Testis (tissue), 2 donors: ENCODE data around the gene SNAP47.

Experiments
- POLR2A ChIP-seq: fragments of 450-650 bp; IDR thresholded peaks from one replicate; pipeline ENCODE4 v1.6.1; 2017; ENCODE audit warnings: antibody characterized with exemption, mild to moderate bottlenecking, moderate library complexity
- TF ChIP-seq, protein P1 (sequence below), 3 experiments: fragments of 450-650 bp in 2 of 3; fragments of 200-600 bp in 1 of 3; sonication (generic) in 1 of 3; IDR thresholded peaks; one replicate each; pipeline ENCODE4 v1.5.1; 2016 to 2019; ENCODE audit warnings: antibody characterized with exemption in 3 of 3, mild to moderate bottlenecking in 2 of 3, moderate library complexity in 1 of 3

DNA sequence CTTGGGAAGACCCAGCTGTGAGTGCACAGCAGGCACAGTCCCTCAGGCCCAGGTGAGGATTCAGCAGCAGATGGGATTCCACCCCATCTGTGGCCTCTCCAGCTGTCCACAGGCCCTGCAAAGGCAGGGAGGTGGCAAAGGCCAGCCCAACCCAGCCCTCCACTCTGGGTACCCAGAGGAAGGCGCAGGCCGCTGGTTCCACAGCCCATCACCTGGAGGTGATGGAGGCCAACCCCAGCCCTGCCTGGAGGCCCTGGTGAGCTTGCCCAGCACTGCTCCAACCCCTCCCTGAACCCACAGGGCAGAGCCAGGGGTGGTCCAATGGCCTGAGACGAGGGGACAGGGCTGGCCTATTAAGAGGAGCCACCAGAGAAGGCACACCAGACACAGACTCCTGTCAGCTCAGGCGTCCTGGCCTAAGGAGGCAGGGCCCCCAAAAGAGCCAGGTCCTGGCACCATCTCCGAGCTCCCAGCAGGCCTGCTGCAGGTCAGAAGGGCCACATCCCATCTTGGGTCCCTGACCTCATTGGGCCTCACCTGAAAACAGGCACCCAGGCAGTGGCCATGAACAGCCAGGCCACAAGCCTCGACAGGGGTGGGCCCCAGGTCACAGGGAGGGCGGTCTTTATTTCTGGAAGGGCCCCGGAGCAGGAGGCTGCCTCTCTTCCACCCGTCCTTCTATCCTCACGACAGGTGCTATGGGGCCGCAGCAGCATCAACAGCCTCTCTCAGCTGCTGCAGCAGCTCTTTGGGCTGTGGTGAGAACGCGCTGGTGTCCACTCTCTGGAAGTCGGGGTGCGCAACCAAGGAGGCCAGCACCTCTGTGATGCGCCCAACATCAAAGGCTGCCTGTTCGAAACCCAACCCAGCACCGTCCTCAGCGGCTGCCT, 3.3 kb upstream of the SNAP47 start:
- TF ChIP-seq POLR2A: no peak
- TF ChIP-seq, protein P1, sequence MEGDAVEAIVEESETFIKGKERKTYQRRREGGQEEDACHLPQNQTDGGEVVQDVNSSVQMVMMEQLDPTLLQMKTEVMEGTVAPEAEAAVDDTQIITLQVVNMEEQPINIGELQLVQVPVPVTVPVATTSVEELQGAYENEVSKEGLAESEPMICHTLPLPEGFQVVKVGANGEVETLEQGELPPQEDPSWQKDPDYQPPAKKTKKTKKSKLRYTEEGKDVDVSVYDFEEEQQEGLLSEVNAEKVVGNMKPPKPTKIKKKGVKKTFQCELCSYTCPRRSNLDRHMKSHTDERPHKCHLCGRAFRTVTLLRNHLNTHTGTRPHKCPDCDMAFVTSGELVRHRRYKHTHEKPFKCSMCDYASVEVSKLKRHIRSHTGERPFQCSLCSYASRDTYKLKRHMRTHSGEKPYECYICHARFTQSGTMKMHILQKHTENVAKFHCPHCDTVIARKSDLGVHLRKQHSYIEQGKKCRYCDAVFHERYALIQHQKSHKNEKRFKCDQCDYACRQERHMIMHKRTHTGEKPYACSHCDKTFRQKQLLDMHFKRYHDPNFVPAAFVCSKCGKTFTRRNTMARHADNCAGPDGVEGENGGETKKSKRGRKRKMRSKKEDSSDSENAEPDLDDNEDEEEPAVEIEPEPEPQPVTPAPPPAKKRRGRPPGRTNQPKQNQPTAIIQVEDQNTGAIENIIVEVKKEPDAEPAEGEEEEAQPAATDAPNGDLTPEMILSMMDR (IDR thresholded peaks at IDR 0.05): no peak
